ENCODE data around the gene SDHC. TPM values are rescaled to one million over a fixed set of nuclear protein-coding genes. Genes with fewer than 3 reads are reported as not detected.
"Not testable (repeated sequence)": the region's sequence is repeated elsewhere in the genome, so short reads cannot be mapped to it uniquely, and the experiment has no call there.

The SDHC gene
- total RNA-seq, 1 experiment from 2014 or later, result 204 TPM

DNA sequence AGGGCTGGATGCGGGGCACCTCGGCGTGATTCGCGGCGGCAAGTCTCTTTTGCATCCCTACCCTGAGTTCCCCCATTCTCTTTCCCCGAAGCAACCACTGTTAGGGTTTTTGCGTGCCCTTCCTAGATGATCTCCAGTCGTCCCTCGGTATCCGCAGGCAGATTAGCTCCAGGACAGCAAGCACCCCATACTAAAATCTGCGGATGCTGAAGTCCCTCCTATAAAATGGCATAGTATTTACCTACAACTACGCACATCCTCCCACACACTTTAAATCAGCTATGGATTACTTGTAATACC lies 76.3 kb downstream of the SDHC start:
- TSS peak; percentile 80 for BruUV-seq (replicated peaks)

DNA sequence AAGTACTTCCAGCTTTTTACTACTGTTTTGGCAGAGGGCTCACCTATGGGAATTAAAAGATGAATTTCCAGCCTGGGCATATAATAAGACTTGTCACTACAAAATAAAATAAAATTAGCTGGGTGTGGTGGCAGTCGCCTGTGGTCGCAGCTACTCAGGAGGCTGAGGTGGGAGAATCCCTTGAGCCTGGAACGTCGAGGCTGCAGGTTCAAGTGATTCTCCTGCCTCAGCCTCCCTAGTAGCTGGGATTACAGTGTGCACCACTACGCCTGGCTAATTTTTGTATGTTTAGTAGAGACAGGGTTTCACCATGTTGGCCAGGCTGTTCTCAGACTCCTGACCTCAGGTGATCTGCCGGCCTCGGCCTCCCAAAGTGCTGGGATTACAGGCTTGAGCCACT lies 77.0 kb downstream of the SDHC start:
- DNase-seq (ENCODE audit: unreplicated experiment); H3K27me3 Mint-ChIP-seq (ENCODE audit: insufficient read depth, unreplicated experiment); BruUV-seq (replicated peaks); intact Hi-C loops (cut with micrococcal nuclease); H3K27ac Mint-ChIP-seq (ENCODE audit: low read depth, unreplicated experiment); H3K9me3 Mint-ChIP-seq (ENCODE audit: unreplicated experiment); H3K36me3 Mint-ChIP-seq (ENCODE audit: insufficient read depth, unreplicated experiment): not testable (repeated sequence)
- peaks cover 16% of the 10 kb centered on the region for H3K4me1 Mint-ChIP-seq (ENCODE audit: insufficient read depth, unreplicated experiment)
- CTCF ChIA-PET, result interaction anchor here (1.0 to 16.1 kb wide), 4 partner anchors 9 to 199 kb away, joined by 5 to 339 read pairs (median 15); partner anchors contain the start of genes APOA2 and TOMM40L
- POLR2A ChIA-PET, result interaction anchor here (0.7 to 3.6 kb wide), 8 partner anchors 9 to 225 kb away, joined by 3 to 43 read pairs (median 6); partner anchors contain the start of genes NDUFS2, PPOX, SDHC and TOMM40L
- H3K4me3 Mint-ChIP-seq (ENCODE audit: unreplicated experiment), result peak overlapping the region; percentile 88

More for the DNA sequence above, 76.3 kb downstream of the SDHC start:
- Mint-ChIP-seq H3K27me3 (ENCODE audit: insufficient read depth, unreplicated experiment) (no peaks in the 10 kb centered on the region), H3K4me3 (ENCODE audit: unreplicated experiment) (peak overlapping the region; percentile 88), H3K27ac (ENCODE audit: low read depth, unreplicated experiment) (peak overlapping the region; percentile 99), H3K4me1 (ENCODE audit: insufficient read depth, unreplicated experiment) (peaks cover 16% of the 10 kb centered on the region), H3K9me3 (ENCODE audit: unreplicated experiment) (no peaks in the 10 kb centered on the region), H3K36me3 (ENCODE audit: insufficient read depth, unreplicated experiment) (no peaks in the 10 kb centered on the region)
- no peak for DNase-seq (ENCODE audit: unreplicated experiment)
- ChIA-PET POLR2A (interaction anchor here (0.7 to 3.6 kb wide), 12 partner anchors 10 to 1359 kb away, joined by 4 to 43 read pairs (median 6); partner anchors contain the start of genes NDUFS2, PIGM, PPOX and SDHC), CTCF (interaction anchor here (0.5 to 16.1 kb wide), 5 partner anchors 10 to 1612 kb away, joined by 3 to 339 read pairs (median 7); partner anchors contain the start of genes APOA2, SDHC and TOMM40L)
- TF ChIP-seq, protein P1, sequence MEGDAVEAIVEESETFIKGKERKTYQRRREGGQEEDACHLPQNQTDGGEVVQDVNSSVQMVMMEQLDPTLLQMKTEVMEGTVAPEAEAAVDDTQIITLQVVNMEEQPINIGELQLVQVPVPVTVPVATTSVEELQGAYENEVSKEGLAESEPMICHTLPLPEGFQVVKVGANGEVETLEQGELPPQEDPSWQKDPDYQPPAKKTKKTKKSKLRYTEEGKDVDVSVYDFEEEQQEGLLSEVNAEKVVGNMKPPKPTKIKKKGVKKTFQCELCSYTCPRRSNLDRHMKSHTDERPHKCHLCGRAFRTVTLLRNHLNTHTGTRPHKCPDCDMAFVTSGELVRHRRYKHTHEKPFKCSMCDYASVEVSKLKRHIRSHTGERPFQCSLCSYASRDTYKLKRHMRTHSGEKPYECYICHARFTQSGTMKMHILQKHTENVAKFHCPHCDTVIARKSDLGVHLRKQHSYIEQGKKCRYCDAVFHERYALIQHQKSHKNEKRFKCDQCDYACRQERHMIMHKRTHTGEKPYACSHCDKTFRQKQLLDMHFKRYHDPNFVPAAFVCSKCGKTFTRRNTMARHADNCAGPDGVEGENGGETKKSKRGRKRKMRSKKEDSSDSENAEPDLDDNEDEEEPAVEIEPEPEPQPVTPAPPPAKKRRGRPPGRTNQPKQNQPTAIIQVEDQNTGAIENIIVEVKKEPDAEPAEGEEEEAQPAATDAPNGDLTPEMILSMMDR (IDR thresholded peaks at IDR 0.05; ENCODE audit: unreplicated experiment), result no peak
- intact Hi-C loops (cut with micrococcal nuclease), result no loop called here

DNA sequence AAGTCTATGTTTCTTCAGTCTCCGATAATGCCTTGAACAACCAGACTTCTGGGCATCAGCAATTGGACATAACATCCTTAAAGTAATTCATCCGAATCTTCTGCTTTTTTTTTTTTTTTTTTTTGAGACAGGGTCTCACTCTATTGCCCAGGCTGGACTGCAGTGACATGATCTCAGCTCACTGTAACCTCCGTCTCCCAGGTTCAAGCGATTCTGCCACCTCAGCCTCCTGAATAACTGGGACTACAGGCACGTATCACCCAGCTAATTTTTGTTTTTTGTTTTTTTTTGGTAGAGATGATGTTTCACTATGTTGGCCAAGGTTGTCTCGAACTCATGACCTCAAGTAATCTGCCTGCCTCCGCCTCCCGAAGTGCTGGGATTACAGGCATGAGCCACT lies 77.4 kb downstream of the SDHC start:
- BruUV-seq (replicated peaks), result no TSS peak
- TF ChIP-seq, protein P1 (IDR thresholded peaks at IDR 0.05; ENCODE audit: unreplicated experiment), result no peak
- DNase-seq (ENCODE audit: unreplicated experiment), result no peak
- Mint-ChIP-seq H3K4me3 (ENCODE audit: unreplicated experiment) (no peak overlapping the region), H3K4me1 (ENCODE audit: insufficient read depth, unreplicated experiment) (peaks cover 16% of the 10 kb centered on the region), H3K27ac (ENCODE audit: low read depth, unreplicated experiment) (no peak overlapping the region), H3K9me3 (ENCODE audit: unreplicated experiment) (no peaks in the 10 kb centered on the region), H3K36me3 (ENCODE audit: insufficient read depth, unreplicated experiment) (no peaks in the 10 kb centered on the region), H3K27me3 (ENCODE audit: insufficient read depth, unreplicated experiment) (no peaks in the 10 kb centered on the region)
- ChIA-PET POLR2A (interaction anchor here (1.0 to 3.6 kb wide), 4 partner anchors 8 to 215 kb away, joined by 3 to 43 read pairs (median 6); partner anchors contain the start of genes NDUFS2 and SDHC), CTCF (interaction anchor here (1.7 to 16.1 kb wide), 3 partner anchors 11 to 199 kb away, joined by 5 to 339 read pairs (median 23); partner anchors contain the start of genes APOA2 and TOMM40L)
- intact Hi-C loops (cut with micrococcal nuclease), result no loop called here

DNA sequence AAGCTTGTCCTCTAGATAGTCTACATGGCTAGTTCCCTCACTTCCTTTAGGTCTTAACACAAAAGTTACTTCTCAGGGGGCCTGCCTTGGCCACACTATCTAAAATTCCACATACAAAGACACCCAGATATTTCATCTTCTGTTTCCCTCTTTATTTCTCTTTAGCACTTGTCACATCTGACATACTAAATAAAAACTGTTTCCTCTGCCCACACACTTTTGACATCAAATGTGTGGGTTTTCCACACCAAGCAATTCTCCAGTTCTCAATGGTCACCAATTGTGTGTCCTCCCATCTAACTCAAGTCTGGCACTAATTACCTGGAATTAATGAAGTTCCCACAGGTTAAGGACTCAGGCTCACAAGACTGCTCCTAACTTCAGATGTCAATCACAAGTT lies 79.0 kb downstream of the SDHC start:
- BruUV-seq (replicated peaks), result no TSS peak
- no peak for DNase-seq (ENCODE audit: unreplicated experiment)
- peaks cover 16% of the 10 kb centered on the region for H3K4me1 Mint-ChIP-seq (ENCODE audit: insufficient read depth, unreplicated experiment)
- no peaks in the 10 kb centered on the region for H3K36me3 Mint-ChIP-seq (ENCODE audit: insufficient read depth, unreplicated experiment)
- no peak overlapping the region for H3K27ac Mint-ChIP-seq (ENCODE audit: low read depth, unreplicated experiment)
- H3K27me3 Mint-ChIP-seq (ENCODE audit: insufficient read depth, unreplicated experiment), result no peaks in the 10 kb centered on the region
- H3K9me3 Mint-ChIP-seq (ENCODE audit: unreplicated experiment), result no peaks in the 10 kb centered on the region
- POLR2A ChIA-PET, result no interaction called here
- no peak overlapping the region for H3K4me3 Mint-ChIP-seq (ENCODE audit: unreplicated experiment)
- intact Hi-C loops (cut with micrococcal nuclease), result no loop called here
- TF ChIP-seq, protein P1 (IDR thresholded peaks at IDR 0.05; ENCODE audit: unreplicated experiment), result no peak
- CTCF ChIA-PET, result interaction anchor here (0.6 to 16.1 kb wide), 3 partner anchors 12 to 168 kb away, joined by 3 to 339 read pairs (median 23); partner anchors contain the start of genes APOA2 and TOMM40L

DNA sequence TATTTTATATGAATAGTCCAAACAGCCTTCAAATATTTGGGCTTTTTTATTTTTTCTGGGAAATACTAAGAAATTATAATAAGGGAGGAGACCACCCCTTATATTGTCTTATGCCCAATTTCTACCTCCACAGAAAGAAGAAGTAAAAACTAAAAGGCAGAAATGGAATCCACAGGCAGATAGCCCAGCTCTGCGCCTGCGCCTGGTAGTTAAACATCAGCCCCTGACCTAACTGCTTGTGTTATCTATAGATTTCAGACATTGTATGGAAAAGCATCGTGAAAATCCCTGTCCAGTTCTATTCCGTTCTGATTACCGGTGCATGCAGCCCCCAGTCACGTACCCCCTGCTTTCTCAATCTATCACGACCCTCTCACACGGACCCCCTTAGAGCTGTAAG lies 82.9 kb downstream of the SDHC start:
- intact Hi-C loops (cut with micrococcal nuclease); DNase-seq (ENCODE audit: unreplicated experiment); POLR2A ChIA-PET; H3K27ac Mint-ChIP-seq (ENCODE audit: low read depth, unreplicated experiment); H3K4me3 Mint-ChIP-seq (ENCODE audit: unreplicated experiment); H3K27me3 Mint-ChIP-seq (ENCODE audit: insufficient read depth, unreplicated experiment); H3K9me3 Mint-ChIP-seq (ENCODE audit: unreplicated experiment); BruUV-seq (replicated peaks): not testable (repeated sequence)
- peaks cover 18% of the 10 kb centered on the region for H3K4me1 Mint-ChIP-seq (ENCODE audit: insufficient read depth, unreplicated experiment)
- CTCF ChIA-PET, result interaction anchor here (1.0 to 1.4 kb wide), 3 partner anchors 13 to 106 kb away, joined by 3 to 7 read pairs (median 7); no protein-coding TSS in a partner anchor
- peaks cover 12% of the 10 kb centered on the region for H3K36me3 Mint-ChIP-seq (ENCODE audit: insufficient read depth, unreplicated experiment)

Data from MCF 10A (cell line).